Calu3 (cell line): ENCODE results near the gene NRG3. TPM values are rescaled to one million over a fixed set of nuclear protein-coding genes. Genes with fewer than 3 reads are reported as not detected.

Experiments
- BruUV-seq: library from RNA; stranded (reverse); fragments of 400-500 nt; replicated peaks from 2 replicates; lab custom pipeline; 2021; lab: Mats Ljungman, UMichigan
- CTCF ChIA-PET: fragments of 300-600 bp; sonication (Branson Sonifier 250); formaldehyde crosslinking; loops from one replicate; lab custom pipeline; 2022; ENCODE audit warnings: antibody characterized with exemption; lab: Charles Lee
- DNase-seq: peaks from one replicate; pipeline ENCODE4 v3.0.0; 2022
- H3K27ac Mint-ChIP-seq: one replicate; pipeline ENCODE4 v1.8.0; 2022; ENCODE audit warnings: mixed read lengths; ENCODE audit not compliant: unreplicated experiment
- H3K27me3 Mint-ChIP-seq: one replicate; pipeline ENCODE4 v1.8.0; 2022; ENCODE audit warnings: mixed read lengths; ENCODE audit not compliant: unreplicated experiment
- H3K36me3 Mint-ChIP-seq: one replicate; pipeline ENCODE4 v1.8.0; 2022; ENCODE audit warnings: mild to moderate bottlenecking, moderate library complexity, mixed read lengths; ENCODE audit not compliant: insufficient read depth, unreplicated experiment
- H3K4me1 Mint-ChIP-seq: one replicate; pipeline ENCODE4 v1.8.0; 2022; ENCODE audit warnings: mild to moderate bottlenecking, low read depth, mixed read lengths; ENCODE audit not compliant: unreplicated experiment
- H3K4me3 Mint-ChIP-seq: one replicate; pipeline ENCODE4 v1.8.0; 2022; ENCODE audit warnings: mild to moderate bottlenecking, low read depth, moderate library complexity, mixed read lengths; ENCODE audit not compliant: unreplicated experiment
- H3K9me3 Mint-ChIP-seq: one replicate; pipeline ENCODE4 v1.8.0; 2022; ENCODE audit warnings: low read depth, mixed read lengths; ENCODE audit not compliant: unreplicated experiment
- intact Hi-C: fragments of 100-400 bp; cut with micrococcal nuclease; formaldehyde crosslinking; loops from one replicate; pipeline ENCODE4 v1.10.0; 2022; ENCODE audit not compliant: unreplicated experiment
- total RNA-seq: library from RNA; stranded (reverse); gene quantifications from 2 replicates; pipeline ENCODE4 v1.2.3, GENCODE V29; 2022
- TF ChIP-seq, protein P1 (sequence below): fragments of 200-600 bp; IDR thresholded peaks from one replicate; pipeline ENCODE4 v1.8.0; 2022; ENCODE audit warnings: antibody characterized with exemption; ENCODE audit not compliant: unreplicated experiment

NRG3 gene
- total RNA-seq, 1 experiment from 2014 or later = 46.3 TPM

DNA sequence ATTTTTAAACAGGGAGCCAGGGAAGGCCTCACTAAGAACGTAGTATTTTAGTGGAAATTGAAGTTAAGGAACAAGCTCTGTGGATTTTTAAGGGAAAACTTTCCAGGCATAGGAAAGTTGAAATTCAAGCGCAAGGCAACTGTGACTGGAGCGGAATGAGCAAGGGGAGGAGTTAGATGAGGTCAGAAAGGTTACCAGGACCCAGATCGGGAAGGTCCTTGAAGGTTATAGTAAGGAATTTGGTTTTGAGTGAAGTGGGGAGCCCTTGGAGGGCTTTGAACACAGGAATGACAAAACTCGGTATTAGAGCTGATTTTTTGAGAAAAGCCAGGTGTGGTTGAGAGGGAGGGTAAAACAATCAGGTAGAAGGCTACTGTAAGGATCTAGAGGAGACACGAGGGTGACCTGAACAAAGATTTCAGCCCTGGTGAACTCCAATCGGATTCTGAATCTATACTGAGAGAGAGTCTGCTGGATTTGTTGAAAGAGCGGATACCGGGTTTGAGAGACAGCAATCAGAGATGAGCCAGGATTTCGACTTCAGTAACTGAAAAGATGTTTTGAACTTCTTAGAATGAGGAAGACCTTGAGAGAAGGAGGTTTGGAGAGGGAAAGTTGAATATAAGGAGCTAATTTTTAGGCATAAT is 1013.9 kb downstream of the NRG3 start:
- Mint-ChIP-seq H3K4me1 (no peaks in the 10 kb centered on the region), H3K27ac (no peak overlapping the region), H3K36me3 (no peaks in the 10 kb centered on the region), H3K9me3 (no peaks in the 10 kb centered on the region), H3K4me3 (no peak overlapping the region), H3K27me3 (no peaks in the 10 kb centered on the region)
- BruUV-seq = no TSS peak
- DNase-seq = no peak
- intact Hi-C loops = no loop called here
- TF ChIP-seq, protein P1, sequence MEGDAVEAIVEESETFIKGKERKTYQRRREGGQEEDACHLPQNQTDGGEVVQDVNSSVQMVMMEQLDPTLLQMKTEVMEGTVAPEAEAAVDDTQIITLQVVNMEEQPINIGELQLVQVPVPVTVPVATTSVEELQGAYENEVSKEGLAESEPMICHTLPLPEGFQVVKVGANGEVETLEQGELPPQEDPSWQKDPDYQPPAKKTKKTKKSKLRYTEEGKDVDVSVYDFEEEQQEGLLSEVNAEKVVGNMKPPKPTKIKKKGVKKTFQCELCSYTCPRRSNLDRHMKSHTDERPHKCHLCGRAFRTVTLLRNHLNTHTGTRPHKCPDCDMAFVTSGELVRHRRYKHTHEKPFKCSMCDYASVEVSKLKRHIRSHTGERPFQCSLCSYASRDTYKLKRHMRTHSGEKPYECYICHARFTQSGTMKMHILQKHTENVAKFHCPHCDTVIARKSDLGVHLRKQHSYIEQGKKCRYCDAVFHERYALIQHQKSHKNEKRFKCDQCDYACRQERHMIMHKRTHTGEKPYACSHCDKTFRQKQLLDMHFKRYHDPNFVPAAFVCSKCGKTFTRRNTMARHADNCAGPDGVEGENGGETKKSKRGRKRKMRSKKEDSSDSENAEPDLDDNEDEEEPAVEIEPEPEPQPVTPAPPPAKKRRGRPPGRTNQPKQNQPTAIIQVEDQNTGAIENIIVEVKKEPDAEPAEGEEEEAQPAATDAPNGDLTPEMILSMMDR = no peak
- CTCF ChIA-PET = no interaction called here

DNA sequence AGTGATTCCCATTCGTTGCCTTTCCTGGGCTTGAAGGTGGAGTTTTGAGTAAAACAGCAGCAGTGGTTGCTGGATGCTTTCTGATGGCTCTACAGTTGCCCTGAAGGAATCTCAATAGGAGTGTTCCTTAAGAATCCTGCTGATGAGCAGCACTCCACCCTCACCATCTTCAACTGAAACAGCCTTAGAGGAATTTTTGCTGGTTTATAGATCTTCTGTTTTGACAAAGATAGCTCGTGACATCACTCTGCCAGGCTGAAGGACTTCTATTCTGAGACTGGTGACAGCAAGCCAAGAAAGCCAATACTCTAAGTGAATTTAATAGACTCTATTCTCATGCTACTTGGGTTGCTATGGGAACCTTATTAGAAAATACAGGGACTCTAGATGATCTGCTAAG is 1014.7 kb downstream of the NRG3 start:
- no peak for DNase-seq
- no peaks in the 10 kb centered on the region for H3K4me1 Mint-ChIP-seq
- intact Hi-C loops = no loop called here
- H3K27ac Mint-ChIP-seq = no peak overlapping the region
- no TSS peak for BruUV-seq
- no peak overlapping the region for H3K4me3 Mint-ChIP-seq
- CTCF ChIA-PET = interaction anchor here (0.7 kb wide), 1 partner anchor 1183 kb away, joined by 6 read pairs; no protein-coding TSS in a partner anchor
- H3K36me3 Mint-ChIP-seq = no peaks in the 10 kb centered on the region
- H3K27me3 Mint-ChIP-seq = no peaks in the 10 kb centered on the region
- TF ChIP-seq, protein P1 = no peak
- H3K9me3 Mint-ChIP-seq = no peaks in the 10 kb centered on the region

DNA sequence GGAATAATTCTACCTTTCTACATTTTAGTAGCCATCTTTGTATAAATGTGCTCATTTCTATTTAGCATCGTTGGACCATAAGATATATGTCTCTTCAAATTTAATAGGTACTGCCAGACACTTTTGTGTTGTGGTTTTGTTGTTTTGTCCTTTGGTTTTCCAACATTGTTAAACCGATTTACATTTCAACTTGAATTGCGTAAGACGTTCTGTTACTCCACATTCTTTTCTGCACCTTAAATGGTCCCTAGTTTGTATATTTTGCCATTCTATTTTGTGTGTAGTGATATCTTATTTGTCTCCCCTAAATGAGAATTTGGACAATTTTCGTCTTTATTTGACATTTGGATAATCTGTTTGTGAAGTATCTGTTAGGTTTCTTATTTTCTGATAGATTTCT is 1015.6 kb downstream of the NRG3 start:
- Mint-ChIP-seq H3K27me3 (no peaks in the 10 kb centered on the region), H3K4me3 (no peak overlapping the region), H3K27ac (no peak overlapping the region), H3K9me3 (no peaks in the 10 kb centered on the region), H3K4me1 (no peaks in the 10 kb centered on the region), H3K36me3 (no peaks in the 10 kb centered on the region)
- intact Hi-C loops = no loop called here
- BruUV-seq = no TSS peak
- DNase-seq = no peak
- CTCF ChIA-PET = no interaction called here
- TF ChIP-seq, protein P1 = no peak

DNA sequence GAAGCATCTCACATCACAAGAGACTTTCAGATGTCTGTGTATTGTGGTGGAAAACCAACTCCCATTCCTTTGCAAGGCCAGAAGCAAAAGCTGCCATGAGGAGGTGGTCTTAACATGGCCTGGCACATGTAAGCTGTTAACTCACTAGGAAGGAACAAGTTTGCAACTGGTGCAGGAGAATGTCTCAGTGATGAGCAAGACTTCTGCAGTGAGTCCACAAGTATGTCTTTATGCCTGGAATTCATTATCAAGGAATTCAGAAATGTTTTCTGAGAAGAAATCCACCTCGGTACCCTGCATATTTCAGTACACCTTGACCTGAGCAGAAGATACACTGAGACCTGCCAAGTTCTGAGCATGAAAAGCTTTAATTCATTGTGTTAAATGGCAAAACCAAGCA is 1033.1 kb downstream of the NRG3 start:
- Mint-ChIP-seq H3K4me1 (no peaks in the 10 kb centered on the region), H3K27ac (no peak overlapping the region), H3K36me3 (no peaks in the 10 kb centered on the region), H3K9me3 (no peaks in the 10 kb centered on the region), H3K4me3 (no peak overlapping the region), H3K27me3 (no peaks in the 10 kb centered on the region)
- DNase-seq = no peak
- CTCF ChIA-PET = no interaction called here
- intact Hi-C loops = no loop called here
- TF ChIP-seq, protein P1 = no peak
- BruUV-seq = no TSS peak
